Measurements from ENCODE around the gene PARP14. TPM values are rescaled to one million over a fixed set of nuclear protein-coding genes. Genes with fewer than 3 reads are reported as not detected.

PARP14 gene
- total RNA-seq, 1 experiment from 2014 or later = 46.0 TPM

DNA sequence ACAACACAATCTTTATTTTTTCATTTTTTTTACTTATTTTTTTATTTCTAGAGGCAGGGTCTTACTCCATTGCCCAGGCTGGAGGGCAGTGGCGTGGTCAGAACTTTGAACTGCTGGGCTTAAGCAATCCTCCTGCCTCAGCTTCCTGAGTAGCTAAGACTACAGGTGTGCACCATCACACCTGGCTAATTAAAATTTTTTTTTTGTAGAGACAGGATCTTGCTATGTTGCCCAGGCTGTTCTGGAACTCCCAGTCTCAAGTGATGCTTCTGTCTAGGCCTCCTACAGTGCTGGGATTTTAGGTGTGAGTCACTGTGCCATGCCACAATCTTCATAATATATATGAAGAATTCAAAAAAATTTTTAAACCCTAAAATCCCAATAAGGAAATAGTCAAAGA, 92.2 kb downstream of the PARP14 start:
- intact Hi-C loops (cut with micrococcal nuclease; ENCODE audit: unreplicated experiment) (no loop called here), in situ Hi-C loops (cut with HindIII; ENCODE audit: low pct_unique_long_range_greater_than_20kb, low sequenced_read_pairs) (no loop called here)
- DNase-seq (ENCODE audit: low read depth, low spot score) (no peak), ATAC-seq (no peak)
- no peaks in the 10 kb centered on the region for H3K9me3 ChIP-seq (ENCODE audit: control insufficient read depth, insufficient read depth, low read depth, low read length)
- TF ChIP-seq SIN3A (IDR thresholded peaks at IDR 0.05; ENCODE audit: borderline replicate concordance, insufficient read depth, low read depth, low read length) (no peak), TCF7L2 (IDR thresholded peaks at IDR 0.05; ENCODE audit: low read depth, low read length) (no peak), POLR2AphosphoS5 (IDR thresholded peaks at IDR 0.05; ENCODE audit: low read depth, low read length) (no peak)
- TF ChIP-seq, protein P1, sequence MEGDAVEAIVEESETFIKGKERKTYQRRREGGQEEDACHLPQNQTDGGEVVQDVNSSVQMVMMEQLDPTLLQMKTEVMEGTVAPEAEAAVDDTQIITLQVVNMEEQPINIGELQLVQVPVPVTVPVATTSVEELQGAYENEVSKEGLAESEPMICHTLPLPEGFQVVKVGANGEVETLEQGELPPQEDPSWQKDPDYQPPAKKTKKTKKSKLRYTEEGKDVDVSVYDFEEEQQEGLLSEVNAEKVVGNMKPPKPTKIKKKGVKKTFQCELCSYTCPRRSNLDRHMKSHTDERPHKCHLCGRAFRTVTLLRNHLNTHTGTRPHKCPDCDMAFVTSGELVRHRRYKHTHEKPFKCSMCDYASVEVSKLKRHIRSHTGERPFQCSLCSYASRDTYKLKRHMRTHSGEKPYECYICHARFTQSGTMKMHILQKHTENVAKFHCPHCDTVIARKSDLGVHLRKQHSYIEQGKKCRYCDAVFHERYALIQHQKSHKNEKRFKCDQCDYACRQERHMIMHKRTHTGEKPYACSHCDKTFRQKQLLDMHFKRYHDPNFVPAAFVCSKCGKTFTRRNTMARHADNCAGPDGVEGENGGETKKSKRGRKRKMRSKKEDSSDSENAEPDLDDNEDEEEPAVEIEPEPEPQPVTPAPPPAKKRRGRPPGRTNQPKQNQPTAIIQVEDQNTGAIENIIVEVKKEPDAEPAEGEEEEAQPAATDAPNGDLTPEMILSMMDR (IDR thresholded peaks at IDR 0.05) = no peak
- TF ChIP-seq, protein P2, sequence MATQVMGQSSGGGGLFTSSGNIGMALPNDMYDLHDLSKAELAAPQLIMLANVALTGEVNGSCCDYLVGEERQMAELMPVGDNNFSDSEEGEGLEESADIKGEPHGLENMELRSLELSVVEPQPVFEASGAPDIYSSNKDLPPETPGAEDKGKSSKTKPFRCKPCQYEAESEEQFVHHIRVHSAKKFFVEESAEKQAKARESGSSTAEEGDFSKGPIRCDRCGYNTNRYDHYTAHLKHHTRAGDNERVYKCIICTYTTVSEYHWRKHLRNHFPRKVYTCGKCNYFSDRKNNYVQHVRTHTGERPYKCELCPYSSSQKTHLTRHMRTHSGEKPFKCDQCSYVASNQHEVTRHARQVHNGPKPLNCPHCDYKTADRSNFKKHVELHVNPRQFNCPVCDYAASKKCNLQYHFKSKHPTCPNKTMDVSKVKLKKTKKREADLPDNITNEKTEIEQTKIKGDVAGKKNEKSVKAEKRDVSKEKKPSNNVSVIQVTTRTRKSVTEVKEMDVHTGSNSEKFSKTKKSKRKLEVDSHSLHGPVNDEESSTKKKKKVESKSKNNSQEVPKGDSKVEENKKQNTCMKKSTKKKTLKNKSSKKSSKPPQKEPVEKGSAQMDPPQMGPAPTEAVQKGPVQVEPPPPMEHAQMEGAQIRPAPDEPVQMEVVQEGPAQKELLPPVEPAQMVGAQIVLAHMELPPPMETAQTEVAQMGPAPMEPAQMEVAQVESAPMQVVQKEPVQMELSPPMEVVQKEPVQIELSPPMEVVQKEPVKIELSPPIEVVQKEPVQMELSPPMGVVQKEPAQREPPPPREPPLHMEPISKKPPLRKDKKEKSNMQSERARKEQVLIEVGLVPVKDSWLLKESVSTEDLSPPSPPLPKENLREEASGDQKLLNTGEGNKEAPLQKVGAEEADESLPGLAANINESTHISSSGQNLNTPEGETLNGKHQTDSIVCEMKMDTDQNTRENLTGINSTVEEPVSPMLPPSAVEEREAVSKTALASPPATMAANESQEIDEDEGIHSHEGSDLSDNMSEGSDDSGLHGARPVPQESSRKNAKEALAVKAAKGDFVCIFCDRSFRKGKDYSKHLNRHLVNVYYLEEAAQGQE (IDR thresholded peaks at IDR 0.05; ENCODE audit: insufficient read depth in 1 of 2, low read depth in 2 of 2, low read length in 1 of 2) = no peak
- no TSS peak for BruUV-seq (replicated peaks)
- CTCF ChIA-PET = no interaction called here
- no peaks in the 10 kb centered on the region for H3K4me1 ChIP-seq (ENCODE audit: control insufficient read depth, insufficient read depth, low read length)
- H3K27me3 ChIP-seq (ENCODE audit: control insufficient read depth, insufficient read depth, low read length) = no peaks in the 10 kb centered on the region
- POLR2A ChIA-PET = no interaction called here
- H3K36me3 ChIP-seq (ENCODE audit: control insufficient read depth, insufficient read depth, low read length) = no peaks in the 10 kb centered on the region
- H3K4me3 ChIP-seq (ENCODE audit: low read depth in 2 of 2, low read length in 2 of 2) = no peak overlapping the region
- no peak overlapping the region for H3K27ac ChIP-seq (ENCODE audit: low read length)

DNA sequence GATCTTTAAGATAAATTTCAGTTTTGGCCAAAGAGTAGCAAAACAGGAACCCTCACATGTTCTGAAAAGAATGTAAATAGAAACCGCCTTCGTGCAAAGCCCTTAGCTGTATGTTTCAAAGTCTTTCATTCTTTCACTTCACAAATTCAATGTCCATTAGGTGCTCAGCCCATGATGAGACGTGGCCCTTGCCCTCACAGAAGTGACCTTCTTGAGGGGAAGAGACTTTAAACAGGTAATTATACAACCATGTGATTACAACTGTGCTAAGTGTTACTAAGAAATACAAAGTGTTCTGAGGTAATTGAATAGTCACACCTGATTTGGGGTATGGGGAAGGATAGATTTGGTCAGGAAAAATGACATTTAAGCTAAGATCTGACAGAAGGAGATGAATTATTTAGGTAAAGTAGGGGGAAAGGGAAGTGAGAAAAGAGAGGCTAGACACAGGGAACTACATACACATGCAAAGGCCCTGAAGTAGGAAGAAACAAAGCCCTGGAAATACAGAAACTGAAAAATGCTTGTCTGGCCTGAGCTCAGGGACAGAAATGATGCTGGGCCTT, 93.4 kb downstream of the PARP14 start:
- DNase-seq (ENCODE audit: low read depth, low spot score) = no peak
- H3K9me3 ChIP-seq (ENCODE audit: control insufficient read depth, insufficient read depth, low read depth, low read length) = no peaks in the 10 kb centered on the region
- intact Hi-C loops (cut with micrococcal nuclease; ENCODE audit: unreplicated experiment) (no loop called here), in situ Hi-C loops (cut with HindIII; ENCODE audit: low pct_unique_long_range_greater_than_20kb, low sequenced_read_pairs) (no loop called here)
- no TSS peak for BruUV-seq (replicated peaks)
- TF ChIP-seq TCF7L2 (IDR thresholded peaks at IDR 0.05; ENCODE audit: low read depth, low read length) (no peak), POLR2AphosphoS5 (IDR thresholded peaks at IDR 0.05; ENCODE audit: low read depth, low read length) (no peak), SIN3A (IDR thresholded peaks at IDR 0.05; ENCODE audit: borderline replicate concordance, insufficient read depth, low read depth, low read length) (no peak)
- TF ChIP-seq, protein P2 (IDR thresholded peaks at IDR 0.05; ENCODE audit: insufficient read depth in 1 of 2, low read depth in 2 of 2, low read length in 1 of 2) = no peak
- TF ChIP-seq, protein P1 (IDR thresholded peaks at IDR 0.05) = no peak
- H3K27ac ChIP-seq (ENCODE audit: low read length) = no peak overlapping the region
- no peak overlapping the region for H3K4me3 ChIP-seq (ENCODE audit: low read depth in 2 of 2, low read length in 2 of 2)
- no peaks in the 10 kb centered on the region for H3K4me1 ChIP-seq (ENCODE audit: control insufficient read depth, insufficient read depth, low read length)
- no peaks in the 10 kb centered on the region for H3K36me3 ChIP-seq (ENCODE audit: control insufficient read depth, insufficient read depth, low read length)
- ChIA-PET CTCF (no interaction called here), POLR2A (no interaction called here)
- no peaks in the 10 kb centered on the region for H3K27me3 ChIP-seq (ENCODE audit: control insufficient read depth, insufficient read depth, low read length)
- no peak for ATAC-seq

All from Panc1 (cell line).